PC-9 (cell line): ENCODE data around the gene SLCO4A1.

Experiments
- EZH2 ChIP-seq: fragments of 200-600 bp; sonication (generic); IDR thresholded peaks from 2 replicates; pipeline ENCODE4 v1.8.0; 2017; ENCODE audit warnings: antibody characterized with exemption, low read depth
- TF ChIP-seq, protein P1 (sequence below): fragments of 200-600 bp; sonication (generic); conservative IDR thresholded peaks from 2 replicates; pipeline ENCODE4 v1.6.1; 2017; ENCODE audit warnings: mixed run types, antibody characterized with exemption, mild to moderate bottlenecking, moderate library complexity

GRCh38 chr20:62621251-62622110 is 20.8 kb upstream of the SLCO4A1 start:
- TF ChIP-seq, protein P1, sequence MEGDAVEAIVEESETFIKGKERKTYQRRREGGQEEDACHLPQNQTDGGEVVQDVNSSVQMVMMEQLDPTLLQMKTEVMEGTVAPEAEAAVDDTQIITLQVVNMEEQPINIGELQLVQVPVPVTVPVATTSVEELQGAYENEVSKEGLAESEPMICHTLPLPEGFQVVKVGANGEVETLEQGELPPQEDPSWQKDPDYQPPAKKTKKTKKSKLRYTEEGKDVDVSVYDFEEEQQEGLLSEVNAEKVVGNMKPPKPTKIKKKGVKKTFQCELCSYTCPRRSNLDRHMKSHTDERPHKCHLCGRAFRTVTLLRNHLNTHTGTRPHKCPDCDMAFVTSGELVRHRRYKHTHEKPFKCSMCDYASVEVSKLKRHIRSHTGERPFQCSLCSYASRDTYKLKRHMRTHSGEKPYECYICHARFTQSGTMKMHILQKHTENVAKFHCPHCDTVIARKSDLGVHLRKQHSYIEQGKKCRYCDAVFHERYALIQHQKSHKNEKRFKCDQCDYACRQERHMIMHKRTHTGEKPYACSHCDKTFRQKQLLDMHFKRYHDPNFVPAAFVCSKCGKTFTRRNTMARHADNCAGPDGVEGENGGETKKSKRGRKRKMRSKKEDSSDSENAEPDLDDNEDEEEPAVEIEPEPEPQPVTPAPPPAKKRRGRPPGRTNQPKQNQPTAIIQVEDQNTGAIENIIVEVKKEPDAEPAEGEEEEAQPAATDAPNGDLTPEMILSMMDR, result no peak
- no peak for TF ChIP-seq EZH2
